ENCODE data around the gene SLC39A9. TPM values are rescaled to one million over a fixed set of nuclear protein-coding genes. Genes with fewer than 3 reads are reported as not detected.

SLC39A9 gene
- total and polyA plus RNA-seq, 2 experiments from 2014 or later = 17.7 to 48.1 TPM

DNA sequence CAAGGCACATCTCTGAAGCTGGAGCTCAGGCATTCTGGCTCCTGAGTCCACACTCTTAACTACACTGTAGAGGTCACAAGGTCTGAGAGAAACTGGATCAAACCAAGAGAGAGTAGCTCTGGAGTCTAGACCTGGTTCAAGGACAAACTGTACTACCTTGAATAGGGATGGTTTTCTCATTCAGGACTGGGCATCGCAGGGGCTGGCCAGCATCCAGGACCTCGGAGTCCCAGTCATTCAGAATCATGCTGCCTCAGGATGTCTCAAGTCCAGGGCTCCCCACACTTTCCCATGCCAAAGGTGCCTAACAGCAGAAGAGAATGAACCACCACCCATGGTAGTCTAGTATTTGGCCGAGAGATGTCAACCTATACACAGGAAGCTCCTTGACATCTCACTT is 72.9 kb downstream of the SLC39A9 start:
- H3K27ac ChIP-seq (ENCODE audit: low read depth) = no peak overlapping the region
- no peaks in the 10 kb centered on the region for H3K9me2 ChIP-seq (ENCODE audit: insufficient read depth)
- Mint-ChIP-seq H3K9me3 (no peaks in the 10 kb centered on the region; the same call in 2 of the 3 replicates), H3K27ac (no peak overlapping the region), H3K4me3 (no peak overlapping the region), H3K36me3 (ENCODE audit: low read depth) (no peaks in the 10 kb centered on the region), H3K4me1 (no peaks in the 10 kb centered on the region), H3K27me3 (ENCODE audit: insufficient read depth, low read depth, poor library complexity) (peaks cover 7% of the 10 kb centered on the region)
- no peak overlapping the region for H3K4me2 ChIP-seq
- no peaks in the 10 kb centered on the region for H3K4me1 ChIP-seq (ENCODE audit: insufficient read depth)
- H4K20me1 ChIP-seq (replicated peaks; ENCODE audit: insufficient read depth) = no peaks in the 10 kb centered on the region
- no peak overlapping the region for H3K4me3 ChIP-seq
- TF ChIP-seq ZNF114 (CRISPR knock-in tag; IDR thresholded peaks at IDR 0.05) (no peak), EZH2 (IDR thresholded peaks at IDR 0.05; ENCODE audit: low read depth, unreplicated experiment) (no peak)
- TF ChIP-seq, protein P1, sequence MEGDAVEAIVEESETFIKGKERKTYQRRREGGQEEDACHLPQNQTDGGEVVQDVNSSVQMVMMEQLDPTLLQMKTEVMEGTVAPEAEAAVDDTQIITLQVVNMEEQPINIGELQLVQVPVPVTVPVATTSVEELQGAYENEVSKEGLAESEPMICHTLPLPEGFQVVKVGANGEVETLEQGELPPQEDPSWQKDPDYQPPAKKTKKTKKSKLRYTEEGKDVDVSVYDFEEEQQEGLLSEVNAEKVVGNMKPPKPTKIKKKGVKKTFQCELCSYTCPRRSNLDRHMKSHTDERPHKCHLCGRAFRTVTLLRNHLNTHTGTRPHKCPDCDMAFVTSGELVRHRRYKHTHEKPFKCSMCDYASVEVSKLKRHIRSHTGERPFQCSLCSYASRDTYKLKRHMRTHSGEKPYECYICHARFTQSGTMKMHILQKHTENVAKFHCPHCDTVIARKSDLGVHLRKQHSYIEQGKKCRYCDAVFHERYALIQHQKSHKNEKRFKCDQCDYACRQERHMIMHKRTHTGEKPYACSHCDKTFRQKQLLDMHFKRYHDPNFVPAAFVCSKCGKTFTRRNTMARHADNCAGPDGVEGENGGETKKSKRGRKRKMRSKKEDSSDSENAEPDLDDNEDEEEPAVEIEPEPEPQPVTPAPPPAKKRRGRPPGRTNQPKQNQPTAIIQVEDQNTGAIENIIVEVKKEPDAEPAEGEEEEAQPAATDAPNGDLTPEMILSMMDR (conservative IDR thresholded peaks at IDR 0.05; ENCODE audit: low read depth in 2 of 2) = no peak
- no peak for ATAC-seq
- H3K27me3 ChIP-seq (ENCODE audit: insufficient read depth) = no peaks in the 10 kb centered on the region
- H3F3A ChIP-seq (replicated peaks; ENCODE audit: low read depth) = no peaks in the 10 kb centered on the region
- no peaks in the 10 kb centered on the region for H3K36me3 ChIP-seq (ENCODE audit: insufficient read depth)
- no peak for DNase-seq (ENCODE audit: low spot score)
- no peaks in the 10 kb centered on the region for H3K79me2 ChIP-seq (replicated peaks; ENCODE audit: insufficient read depth)
- H2AFZ ChIP-seq = no peak overlapping the region

GRCh38 chr14:69471916-69472315 is 73.4 kb downstream of the SLC39A9 start:
- Mint-ChIP-seq H3K4me3 (no peak overlapping the region), H3K27me3 (ENCODE audit: insufficient read depth, low read depth, poor library complexity) (peaks cover 8% of the 10 kb centered on the region), H3K36me3 (ENCODE audit: low read depth) (no peaks in the 10 kb centered on the region), H3K4me1 (no peaks in the 10 kb centered on the region), H3K27ac (no peak overlapping the region), H3K9me3 (no peaks in the 10 kb centered on the region; the same call in 2 of the 3 replicates)
- Histone ChIP-seq H3K4me3 (no peak overlapping the region), H3K9me2 (ENCODE audit: insufficient read depth) (no peaks in the 10 kb centered on the region), H3K27ac (ENCODE audit: low read depth) (no peak overlapping the region), H3K79me2 (replicated peaks; ENCODE audit: insufficient read depth) (no peaks in the 10 kb centered on the region), H3K4me2 (no peak overlapping the region), H3K36me3 (ENCODE audit: insufficient read depth) (no peaks in the 10 kb centered on the region), H4K20me1 (replicated peaks; ENCODE audit: insufficient read depth) (no peaks in the 10 kb centered on the region), H3K27me3 (ENCODE audit: insufficient read depth) (no peaks in the 10 kb centered on the region), H3K4me1 (ENCODE audit: insufficient read depth) (no peaks in the 10 kb centered on the region), H2AFZ (no peak overlapping the region), H3F3A (replicated peaks; ENCODE audit: low read depth) (no peaks in the 10 kb centered on the region)
- ATAC-seq (no peak), DNase-seq (ENCODE audit: low spot score) (no peak)
- TF ChIP-seq CREB1 (CRISPR knock-in tag; IDR thresholded peaks at IDR 0.05; ENCODE audit: low read depth) (no peak), ZNF331 (CRISPR knock-in tag; IDR thresholded peaks at IDR 0.05; ENCODE audit: low read depth) (no peak), POLR2AphosphoS5 (IDR thresholded peaks at IDR 0.05; ENCODE audit: low read depth) (no peak), NANOG (IDR thresholded peaks at IDR 0.05; ENCODE audit: borderline replicate concordance) (no peak), ZNF114 (CRISPR knock-in tag; IDR thresholded peaks at IDR 0.05) (no peak), STAT1 (IDR thresholded peaks at IDR 0.05; ENCODE audit: unreplicated experiment) (no peak), JUNB (IDR thresholded peaks at IDR 0.05; ENCODE audit: unreplicated experiment) (no peak)
- TF ChIP-seq, protein P1 (conservative IDR thresholded peaks at IDR 0.05; ENCODE audit: low read depth in 2 of 2) = no peak
- TF ChIP-seq, protein P2, sequence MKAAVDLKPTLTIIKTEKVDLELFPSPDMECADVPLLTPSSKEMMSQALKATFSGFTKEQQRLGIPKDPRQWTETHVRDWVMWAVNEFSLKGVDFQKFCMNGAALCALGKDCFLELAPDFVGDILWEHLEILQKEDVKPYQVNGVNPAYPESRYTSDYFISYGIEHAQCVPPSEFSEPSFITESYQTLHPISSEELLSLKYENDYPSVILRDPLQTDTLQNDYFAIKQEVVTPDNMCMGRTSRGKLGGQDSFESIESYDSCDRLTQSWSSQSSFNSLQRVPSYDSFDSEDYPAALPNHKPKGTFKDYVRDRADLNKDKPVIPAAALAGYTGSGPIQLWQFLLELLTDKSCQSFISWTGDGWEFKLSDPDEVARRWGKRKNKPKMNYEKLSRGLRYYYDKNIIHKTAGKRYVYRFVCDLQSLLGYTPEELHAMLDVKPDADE (IDR thresholded peaks at IDR 0.05) = no peak
- TF ChIP-seq, protein P3, sequence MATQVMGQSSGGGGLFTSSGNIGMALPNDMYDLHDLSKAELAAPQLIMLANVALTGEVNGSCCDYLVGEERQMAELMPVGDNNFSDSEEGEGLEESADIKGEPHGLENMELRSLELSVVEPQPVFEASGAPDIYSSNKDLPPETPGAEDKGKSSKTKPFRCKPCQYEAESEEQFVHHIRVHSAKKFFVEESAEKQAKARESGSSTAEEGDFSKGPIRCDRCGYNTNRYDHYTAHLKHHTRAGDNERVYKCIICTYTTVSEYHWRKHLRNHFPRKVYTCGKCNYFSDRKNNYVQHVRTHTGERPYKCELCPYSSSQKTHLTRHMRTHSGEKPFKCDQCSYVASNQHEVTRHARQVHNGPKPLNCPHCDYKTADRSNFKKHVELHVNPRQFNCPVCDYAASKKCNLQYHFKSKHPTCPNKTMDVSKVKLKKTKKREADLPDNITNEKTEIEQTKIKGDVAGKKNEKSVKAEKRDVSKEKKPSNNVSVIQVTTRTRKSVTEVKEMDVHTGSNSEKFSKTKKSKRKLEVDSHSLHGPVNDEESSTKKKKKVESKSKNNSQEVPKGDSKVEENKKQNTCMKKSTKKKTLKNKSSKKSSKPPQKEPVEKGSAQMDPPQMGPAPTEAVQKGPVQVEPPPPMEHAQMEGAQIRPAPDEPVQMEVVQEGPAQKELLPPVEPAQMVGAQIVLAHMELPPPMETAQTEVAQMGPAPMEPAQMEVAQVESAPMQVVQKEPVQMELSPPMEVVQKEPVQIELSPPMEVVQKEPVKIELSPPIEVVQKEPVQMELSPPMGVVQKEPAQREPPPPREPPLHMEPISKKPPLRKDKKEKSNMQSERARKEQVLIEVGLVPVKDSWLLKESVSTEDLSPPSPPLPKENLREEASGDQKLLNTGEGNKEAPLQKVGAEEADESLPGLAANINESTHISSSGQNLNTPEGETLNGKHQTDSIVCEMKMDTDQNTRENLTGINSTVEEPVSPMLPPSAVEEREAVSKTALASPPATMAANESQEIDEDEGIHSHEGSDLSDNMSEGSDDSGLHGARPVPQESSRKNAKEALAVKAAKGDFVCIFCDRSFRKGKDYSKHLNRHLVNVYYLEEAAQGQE (IDR thresholded peaks at IDR 0.05; ENCODE audit: unreplicated experiment) = no peak

Data from GM23338 (cell line).